Tongue (tissue), 2 donors: ENCODE results near the gene MYO7A. TPM values are rescaled to one million over a fixed set of nuclear protein-coding genes. Genes with fewer than 3 reads are reported as not detected.

Experiments
- DNase-seq: peaks from one replicate; pipeline ENCODE4 v3.0.0-alpha.2; 2015
- total RNA-seq: library from RNA; depleted of rRNA; stranded (reverse); fragments of >200 nt; gene quantifications from one replicate; pipeline ENCODE4 v1.2.3, GENCODE V29; 2014

The MYO7A gene
- total RNA-seq, 1 donor from 2014 or later: 3.9 TPM

GRCh38 chr11:77147036-77147315 is 18.9 kb downstream of the MYO7A start:
- no peak for DNase-seq

- DNase-seq: no peak
Measured at GRCh38 chr11:77147668-77148321, 19.7 kb downstream of the MYO7A start.

- no peak for DNase-seq
Measured at GRCh38 chr11:77148963-77149715, 21.1 kb downstream of the MYO7A start.

GRCh38 chr11:77149716-77150392 is 21.8 kb downstream of the MYO7A start:
- no peak for DNase-seq

GRCh38 chr11:77150836-77151235 is 22.8 kb downstream of the MYO7A start:
- DNase-seq: no peak

- no peak for DNase-seq
Measured at GRCh38 chr11:77151804-77152509, 23.9 kb downstream of the MYO7A start.

GRCh38 chr11:77152846-77153245 is 24.8 kb downstream of the MYO7A start:
- DNase-seq: peak; percentile 75

- DNase-seq: no peak
Measured at GRCh38 chr11:77153276-77154185, 25.5 kb downstream of the MYO7A start.

- DNase-seq: peak; percentile 91
Measured at GRCh38 chr11:77154381-77155081, 26.5 kb downstream of the MYO7A start.

GRCh38 chr11:77155082-77155475 is 27.0 kb downstream of the MYO7A start:
- no peak for DNase-seq

GRCh38 chr11:77155556-77156130 is 27.6 kb downstream of the MYO7A start:
- no peak for DNase-seq

- DNase-seq: no peak
Measured at GRCh38 chr11:77156396-77157195, 28.6 kb downstream of the MYO7A start.

GRCh38 chr11:77158041-77158695 is 30.1 kb downstream of the MYO7A start:
- DNase-seq: no peak

- DNase-seq: no peak
Measured at GRCh38 chr11:77159219-77159936, 31.3 kb downstream of the MYO7A start.

- no peak for DNase-seq
Measured at GRCh38 chr11:77159937-77160495, 32.0 kb downstream of the MYO7A start.

- DNase-seq: no peak
Measured at GRCh38 chr11:77163271-77163670, 35.2 kb downstream of the MYO7A start.

- no peak for DNase-seq
Measured at GRCh38 chr11:77165066-77165465, 37.0 kb downstream of the MYO7A start.

GRCh38 chr11:77166021-77166420 is 38.0 kb downstream of the MYO7A start:
- no peak for DNase-seq
